ENCODE results near the gene ZKSCAN8. TPM values are rescaled to one million over a fixed set of nuclear protein-coding genes. Genes with fewer than 3 reads are reported as not detected.

The ZKSCAN8 gene
- polyA plus RNA-seq, 1 donor from 2014 or later, result 17.2 TPM

- H3F3A ChIP-seq (ENCODE audit: insufficient read depth, low read length, poor library complexity, severe bottlenecking), result no peaks in the 10 kb centered on the region
- no peaks in the 10 kb centered on the region for H4K20me1 ChIP-seq (ENCODE audit: insufficient read depth)
- peak overlapping the region; percentile 79 for H3K9ac ChIP-seq (ENCODE audit: low read length)
- peaks cover 54% of the 10 kb centered on the region for H3K79me2 ChIP-seq (replicated peaks; ENCODE audit: insufficient read depth, low read length)
- peak overlapping the region; percentile 68 for H3K27ac ChIP-seq (ENCODE audit: low read length)
- H3K9me2 ChIP-seq (ENCODE audit: insufficient read depth, low read length), result no peaks in the 10 kb centered on the region
- peak overlapping the region; percentile 98 for H3K4me2 ChIP-seq (ENCODE audit: low read length)
- no peaks in the 10 kb centered on the region for H3K9me3 ChIP-seq (ENCODE audit: low read length)
- no peaks in the 10 kb centered on the region for H3K27me3 ChIP-seq (ENCODE audit: insufficient read depth, low read depth, low read length)
- no peak for TF ChIP-seq TAF1 (IDR thresholded peaks at IDR 0.05; ENCODE audit: low read depth)
- no peak for TF ChIP-seq POLR2AphosphoS5 (IDR thresholded peaks at IDR 0.05)
- TF ChIP-seq REST (IDR thresholded peaks at IDR 0.05; ENCODE audit: borderline replicate concordance), result no peak
- TF ChIP-seq RAD21 (conservative IDR thresholded peaks at IDR 0.05), result no peak
- no peak for TF ChIP-seq CTCF (IDR thresholded peaks at IDR 0.05; ENCODE audit: poor library complexity, severe bottlenecking)
- no peak for TF ChIP-seq MXI1 (conservative IDR thresholded peaks at IDR 0.05; ENCODE audit: poor library complexity, severe bottlenecking)
- TF ChIP-seq SMC3 (conservative IDR thresholded peaks at IDR 0.05; ENCODE audit: poor library complexity), result no peak
- peak overlapping the region; percentile 80 for H2AFZ ChIP-seq (ENCODE audit: low read depth, low read length)
- no peaks in the 10 kb centered on the region for H3K36me3 ChIP-seq (ENCODE audit: insufficient read depth, low read length)
- peak overlapping the region; percentile 90 for H3K4me3 ChIP-seq (ENCODE audit: low read length)
These were observed 763 bp downstream of the ZKSCAN8 start for GRCh38 chr6:28142446-28142845.

- H3K27ac ChIP-seq (ENCODE audit: low read length), result no peak overlapping the region
- H4K20me1 ChIP-seq (ENCODE audit: insufficient read depth), result no peaks in the 10 kb centered on the region
- H3K27me3 ChIP-seq (ENCODE audit: insufficient read depth, low read depth, low read length), result no peaks in the 10 kb centered on the region
- TF ChIP-seq TAF1 (IDR thresholded peaks at IDR 0.05; ENCODE audit: low read depth) (no peak), EZH2 (IDR thresholded peaks at IDR 0.05; ENCODE audit: borderline replicate concordance, insufficient read depth, low read length, poor library complexity, severe bottlenecking) (no peak), MXI1 (conservative IDR thresholded peaks at IDR 0.05; ENCODE audit: poor library complexity, severe bottlenecking) (no peak), POLR2AphosphoS5 (IDR thresholded peaks at IDR 0.05) (no peak), CTCF (IDR thresholded peaks at IDR 0.05; ENCODE audit: poor library complexity, severe bottlenecking) (no peak), SMC3 (conservative IDR thresholded peaks at IDR 0.05; ENCODE audit: poor library complexity) (no peak), REST (IDR thresholded peaks at IDR 0.05; ENCODE audit: borderline replicate concordance) (no peak), RAD21 (conservative IDR thresholded peaks at IDR 0.05) (no peak), EP300 (conservative IDR thresholded peaks at IDR 0.05; ENCODE audit: poor library complexity, severe bottlenecking) (no peak)
- no peaks in the 10 kb centered on the region for H3F3A ChIP-seq (ENCODE audit: insufficient read depth, low read length, poor library complexity, severe bottlenecking)
- H2AFZ ChIP-seq (ENCODE audit: low read depth, low read length), result no peak overlapping the region
- no peaks in the 10 kb centered on the region for H3K9me2 ChIP-seq (ENCODE audit: insufficient read depth, low read length)
- no peak overlapping the region for H3K9ac ChIP-seq (ENCODE audit: low read length)
- peaks cover 10% of the 10 kb centered on the region for H3K36me3 ChIP-seq (ENCODE audit: insufficient read depth, low read length)
- no peaks in the 10 kb centered on the region for H3K9me3 ChIP-seq (ENCODE audit: low read length)
- no peak overlapping the region for H3K4me2 ChIP-seq (ENCODE audit: low read length)
- H3K4me3 ChIP-seq (ENCODE audit: low read length), result no peak overlapping the region
- H3K79me2 ChIP-seq (replicated peaks; ENCODE audit: insufficient read depth, low read length), result peaks cover 40% of the 10 kb centered on the region
These were observed 3.5 kb downstream of the ZKSCAN8 start for GRCh38 chr6:28145231-28145630.

Measured in neural cell (in vitro differentiated cells).